HCEC 1CT (cell line): ENCODE data around the gene SLC25A29.
A peak's percentile ranks its signal among the peaks of the same experiment; 100 is the strongest.
"Not testable (repeated sequence)": the region's sequence is repeated elsewhere in the genome, so short reads cannot be mapped to it uniquely, and the experiment has no call there.

Source experiments
- DNase-seq: peaks from one replicate; pipeline ENCODE4 v3.0.0-alpha.2; 2017

SLC25A29 gene

DNA sequence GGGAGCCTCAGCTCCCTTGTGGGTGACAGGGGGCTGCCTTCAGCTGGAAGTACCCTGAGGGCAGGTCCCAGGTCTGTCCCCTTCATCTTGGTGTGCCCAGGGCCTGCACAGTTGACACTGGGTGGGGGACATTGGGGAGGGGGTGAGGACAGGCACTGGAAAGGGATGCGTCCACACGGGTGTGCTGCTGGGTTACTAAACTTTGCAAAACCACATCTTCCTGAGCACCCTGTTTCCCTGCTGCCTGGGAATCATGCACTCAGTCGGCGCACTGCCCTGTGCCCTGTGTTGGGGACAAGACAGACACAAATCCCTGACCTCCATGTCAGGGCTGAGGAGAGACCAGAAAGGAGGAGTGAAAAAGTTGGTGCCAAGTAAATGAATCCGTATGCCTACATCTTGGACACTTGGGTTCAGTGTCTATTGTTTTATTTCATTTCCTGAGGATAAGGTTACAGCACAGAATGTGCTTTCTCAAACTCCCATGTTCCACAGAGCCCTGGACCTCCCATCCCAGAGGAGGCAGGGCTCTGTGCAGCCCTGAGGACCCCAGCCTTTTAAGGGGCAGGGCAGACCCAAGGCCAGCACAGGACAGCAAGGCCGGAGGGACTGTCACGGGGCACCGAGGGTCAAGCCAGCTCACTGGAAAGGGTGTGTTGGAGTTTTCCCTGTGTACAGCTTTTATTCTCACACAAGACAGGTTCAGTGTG is 2.9 kb upstream of the SLC25A29 start:
- no peak for DNase-seq

DNA sequence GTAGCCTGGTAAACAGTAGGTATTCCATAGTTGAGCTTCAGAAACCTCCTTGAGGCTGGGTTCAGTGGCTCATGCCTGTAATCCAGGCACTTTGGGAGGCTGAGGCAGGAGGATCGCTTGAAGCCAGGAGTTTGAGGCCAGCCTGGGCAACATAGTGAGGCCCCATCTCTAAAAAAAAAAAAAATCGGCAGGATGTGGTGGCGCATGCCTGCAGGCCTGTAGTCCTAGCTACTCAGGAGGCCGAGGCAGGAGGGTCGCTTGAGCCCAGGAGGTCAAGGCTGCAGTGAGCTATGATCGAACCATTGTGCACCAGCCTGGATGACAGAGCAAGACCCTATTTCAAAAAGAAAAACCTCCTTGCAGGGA is 2.2 kb upstream of the SLC25A29 start:
- not testable (repeated sequence) for DNase-seq

DNA sequence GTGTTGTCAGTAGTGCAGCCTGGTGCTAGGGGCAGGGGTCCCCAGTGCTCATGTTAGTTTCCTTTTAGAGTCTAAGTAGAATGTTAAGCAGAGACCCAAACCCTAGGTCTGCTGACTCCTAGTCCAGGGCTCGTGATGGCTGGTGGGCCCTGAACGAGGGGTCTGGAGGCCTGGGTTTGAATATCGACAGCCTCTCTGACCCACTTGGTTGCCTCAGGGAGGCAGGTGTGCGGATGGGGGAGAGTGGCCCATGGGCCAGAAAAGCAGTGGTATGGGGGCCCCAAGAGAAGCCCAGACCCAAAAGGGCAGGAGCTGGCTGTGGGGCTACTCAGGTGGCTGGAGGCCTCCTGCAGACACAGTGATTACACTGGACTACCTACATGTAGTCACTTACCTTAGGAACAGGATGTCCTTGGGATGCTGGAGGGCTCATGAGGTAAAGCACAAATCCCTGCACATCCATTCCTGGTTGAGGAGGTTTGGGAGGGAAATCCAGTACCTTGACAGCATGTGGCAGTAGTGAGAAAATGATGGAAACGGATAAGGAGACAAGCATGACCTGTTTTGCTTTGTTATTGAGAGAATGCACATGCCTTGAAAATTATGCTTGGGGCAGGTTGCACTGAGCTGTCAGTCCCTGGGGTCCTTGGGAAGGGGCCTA is 1.7 kb upstream of the SLC25A29 start:
- DNase-seq: no peak

DNA sequence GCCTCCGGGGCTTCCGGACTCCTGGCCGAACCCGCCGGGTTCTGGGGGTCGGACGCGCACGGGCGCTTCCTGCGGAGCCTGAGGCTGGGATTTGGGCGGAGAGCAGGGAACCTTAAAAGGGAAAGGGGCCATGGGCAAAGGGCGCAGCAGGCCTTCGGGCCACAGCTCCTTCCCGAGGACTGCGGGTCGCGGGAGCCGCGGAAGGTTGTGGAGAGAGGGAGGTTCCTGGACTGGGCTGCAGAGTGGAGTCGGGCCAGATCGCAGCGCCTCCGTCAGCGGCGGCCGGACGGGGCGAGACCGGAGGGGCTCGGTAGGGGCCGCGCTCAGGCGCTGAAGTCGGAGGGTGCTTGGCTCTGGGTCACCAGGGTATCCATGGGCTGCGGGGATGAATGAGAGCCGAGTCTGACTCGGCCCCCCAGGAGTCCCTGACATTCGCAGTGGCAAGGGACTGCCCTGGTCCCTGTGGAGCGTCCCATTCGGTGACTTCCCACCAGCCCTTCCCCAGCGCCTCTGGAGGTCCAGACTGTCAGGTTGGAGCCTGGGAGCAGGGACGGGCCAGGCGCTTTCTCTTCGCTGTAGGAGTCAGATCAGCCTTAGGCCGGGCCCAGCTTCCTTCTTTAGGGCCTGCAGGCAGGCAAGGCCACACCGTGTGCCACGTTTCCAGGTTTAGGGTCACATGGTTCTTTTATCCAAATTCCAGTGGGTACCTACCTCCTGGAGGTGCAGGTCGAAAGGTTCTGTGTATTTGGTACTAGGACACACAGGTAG is 938 bp upstream of the SLC25A29 start:
- DNase-seq: no peak

DNA sequence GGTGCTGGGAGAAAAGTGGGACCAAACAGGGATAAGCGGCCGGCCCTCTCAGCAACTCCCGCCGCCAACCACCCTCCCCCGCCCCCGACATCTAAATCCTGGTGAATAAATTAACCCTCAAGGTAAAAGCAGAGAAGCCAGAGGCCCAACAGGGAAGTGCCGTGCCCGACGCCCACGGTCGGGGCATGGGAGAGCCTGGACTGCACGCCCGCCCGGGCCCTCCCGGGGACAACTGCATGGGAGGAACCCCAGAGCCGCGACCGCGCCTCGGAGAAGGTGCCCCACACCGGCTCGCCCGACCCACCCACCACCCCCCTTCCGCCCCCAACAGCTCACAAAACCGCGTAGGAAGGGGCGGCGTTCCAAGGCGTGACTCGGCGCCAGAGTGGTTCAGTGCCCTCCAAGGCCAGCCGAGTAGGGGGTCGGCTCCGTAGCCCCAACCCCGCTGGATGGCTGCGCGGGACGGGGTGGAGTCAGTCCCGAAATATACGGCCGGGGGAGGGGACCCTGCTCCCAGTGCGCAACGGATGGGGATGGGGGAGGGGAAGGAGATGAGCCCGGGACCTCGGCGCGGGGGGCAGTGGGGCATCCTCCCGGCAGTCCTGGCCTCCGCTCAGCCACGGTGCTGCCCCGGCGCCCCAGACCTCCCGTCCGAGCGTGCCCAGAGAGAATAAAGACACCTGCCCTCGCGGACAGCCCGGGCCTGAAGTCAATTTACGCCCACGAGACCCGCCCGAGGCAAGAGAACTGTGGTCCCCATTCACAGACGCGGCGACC is 732 bp downstream of the SLC25A29 start:
- no peak for DNase-seq

DNA sequence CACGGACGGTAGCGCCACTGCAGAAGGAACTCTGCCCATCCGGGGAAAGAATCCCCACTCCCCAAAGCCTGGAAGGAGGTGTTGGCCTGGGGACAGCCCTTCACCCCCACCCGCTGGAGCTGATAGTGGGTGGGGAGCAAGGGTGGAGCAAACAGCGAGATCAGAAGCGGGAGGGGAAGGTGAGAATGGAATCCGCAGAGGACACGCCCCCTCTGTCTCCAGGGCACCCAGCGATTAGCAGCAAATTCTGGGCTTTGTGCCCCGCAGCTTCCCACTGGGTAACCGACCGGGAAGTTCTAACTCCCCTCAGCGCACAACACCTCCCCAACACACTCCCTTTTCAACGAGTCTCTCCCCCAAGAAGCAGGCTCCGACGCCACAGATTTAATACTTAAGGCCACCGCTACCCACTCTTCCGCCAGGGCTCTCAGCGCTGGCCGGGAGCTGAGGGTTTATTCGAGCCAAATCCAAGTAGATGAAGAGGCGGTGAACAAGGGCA is 1.4 kb downstream of the SLC25A29 start:
- peak; percentile 13 for DNase-seq

DNA sequence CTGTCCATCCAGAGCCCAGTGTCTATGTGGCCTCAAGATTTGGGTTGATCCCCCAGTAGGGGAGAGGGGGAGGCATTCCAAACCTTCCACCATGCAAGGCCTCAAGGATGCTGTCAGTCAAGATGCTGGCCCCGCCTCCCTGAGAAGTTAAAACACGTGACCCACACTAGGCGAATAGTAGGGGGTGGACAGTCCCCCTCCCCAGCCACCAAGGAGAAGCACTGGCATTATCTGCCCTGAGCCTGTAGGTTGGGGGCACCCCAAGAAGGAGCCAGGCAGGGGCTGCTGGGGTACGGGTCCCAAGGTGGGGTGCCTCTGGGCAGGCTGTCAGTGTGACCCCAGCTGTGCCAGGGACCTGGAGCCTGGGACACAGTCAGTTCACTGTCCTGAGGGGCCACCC is 2.3 kb downstream of the SLC25A29 start:
- DNase-seq: no peak

DNA sequence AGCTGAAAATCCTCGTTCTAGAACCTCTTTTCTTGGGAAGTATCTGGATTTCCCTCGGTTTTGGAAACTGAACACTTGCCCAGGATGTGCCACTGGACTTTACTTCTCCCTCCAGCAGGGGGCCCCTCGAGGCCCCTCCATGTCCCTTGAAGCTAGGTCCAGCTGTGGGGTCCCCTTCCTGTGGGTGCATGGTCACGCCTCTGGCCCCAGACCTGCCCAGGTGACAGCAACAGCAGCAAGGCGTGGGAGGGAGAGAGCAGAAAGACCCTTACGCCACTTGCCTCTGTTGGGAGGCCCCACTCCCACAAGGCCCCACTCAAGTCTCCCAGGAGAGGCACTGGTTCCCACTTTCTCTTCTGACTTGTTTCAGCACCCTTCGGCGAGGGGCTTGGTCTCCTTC is 3.1 kb downstream of the SLC25A29 start:
- no peak for DNase-seq

DNA sequence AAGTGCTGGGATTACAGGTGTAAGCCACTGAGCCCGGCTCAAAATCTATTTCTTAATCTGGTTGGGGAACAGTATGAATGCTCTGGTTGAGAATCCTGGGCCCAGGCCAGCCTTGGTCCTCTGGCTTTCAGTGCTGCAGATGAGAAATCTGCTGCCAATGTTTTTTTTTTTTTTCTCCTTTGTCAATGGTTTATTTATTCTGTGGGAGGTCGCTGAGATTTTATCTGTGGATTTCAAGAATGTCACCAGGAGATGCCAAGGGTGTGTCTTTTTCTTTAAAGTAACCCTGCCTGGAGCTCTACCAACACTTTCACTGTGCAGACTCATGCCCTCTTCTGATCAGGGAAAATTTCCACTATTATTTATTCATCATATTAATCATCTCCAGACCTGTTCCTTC is 3.6 kb downstream of the SLC25A29 start:
- no peak for DNase-seq

DNA sequence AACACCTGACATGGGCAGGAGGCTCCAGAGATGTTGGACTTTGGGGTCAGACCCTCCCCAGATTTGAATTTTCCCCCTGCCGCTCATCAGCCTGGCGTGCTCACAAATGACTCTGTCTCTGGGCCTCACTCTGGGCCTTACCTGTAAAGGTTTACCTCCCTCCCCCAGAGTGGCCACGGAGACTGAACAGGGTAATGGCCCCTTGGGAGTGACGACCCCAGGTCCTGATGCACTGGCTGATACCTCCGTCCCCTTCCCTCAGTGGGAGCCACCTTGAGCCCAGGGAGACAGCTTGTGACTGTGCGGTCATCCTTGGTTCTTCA is 7.0 kb downstream of the SLC25A29 start:
- no peak for DNase-seq

DNA sequence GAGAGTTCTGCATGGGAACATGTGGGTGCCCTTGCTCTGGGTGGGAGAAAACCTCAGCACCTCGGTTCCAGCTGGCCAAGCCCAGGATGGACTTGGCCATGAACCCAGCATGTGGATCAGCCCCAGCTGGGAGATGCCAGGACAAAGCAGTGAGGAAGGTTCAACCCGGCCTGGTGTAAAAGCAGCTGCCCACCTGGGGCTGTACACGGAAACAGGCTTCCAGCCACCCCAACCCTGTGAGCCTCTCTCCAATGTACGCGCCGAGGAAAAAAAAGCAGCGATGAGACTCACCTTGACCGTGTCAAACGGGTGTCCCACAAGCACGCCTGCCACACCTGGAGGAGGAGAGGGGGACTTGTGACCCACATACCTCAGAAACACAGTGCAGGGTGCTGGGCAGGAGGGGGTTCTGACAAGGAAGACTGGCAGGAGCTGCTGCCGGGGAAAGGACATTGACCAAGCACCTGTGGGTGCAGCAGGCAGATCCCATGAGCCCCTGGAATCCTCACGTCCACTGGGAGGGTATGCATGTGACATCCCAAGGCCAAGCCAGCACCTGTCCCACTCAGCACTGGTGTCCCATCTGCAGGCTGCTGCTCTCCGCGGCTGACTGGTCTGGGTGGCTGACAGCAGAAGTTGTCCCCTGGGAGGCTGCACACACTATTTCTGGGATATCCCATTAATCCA is 7.5 kb downstream of the SLC25A29 start:
- no peak for DNase-seq

DNA sequence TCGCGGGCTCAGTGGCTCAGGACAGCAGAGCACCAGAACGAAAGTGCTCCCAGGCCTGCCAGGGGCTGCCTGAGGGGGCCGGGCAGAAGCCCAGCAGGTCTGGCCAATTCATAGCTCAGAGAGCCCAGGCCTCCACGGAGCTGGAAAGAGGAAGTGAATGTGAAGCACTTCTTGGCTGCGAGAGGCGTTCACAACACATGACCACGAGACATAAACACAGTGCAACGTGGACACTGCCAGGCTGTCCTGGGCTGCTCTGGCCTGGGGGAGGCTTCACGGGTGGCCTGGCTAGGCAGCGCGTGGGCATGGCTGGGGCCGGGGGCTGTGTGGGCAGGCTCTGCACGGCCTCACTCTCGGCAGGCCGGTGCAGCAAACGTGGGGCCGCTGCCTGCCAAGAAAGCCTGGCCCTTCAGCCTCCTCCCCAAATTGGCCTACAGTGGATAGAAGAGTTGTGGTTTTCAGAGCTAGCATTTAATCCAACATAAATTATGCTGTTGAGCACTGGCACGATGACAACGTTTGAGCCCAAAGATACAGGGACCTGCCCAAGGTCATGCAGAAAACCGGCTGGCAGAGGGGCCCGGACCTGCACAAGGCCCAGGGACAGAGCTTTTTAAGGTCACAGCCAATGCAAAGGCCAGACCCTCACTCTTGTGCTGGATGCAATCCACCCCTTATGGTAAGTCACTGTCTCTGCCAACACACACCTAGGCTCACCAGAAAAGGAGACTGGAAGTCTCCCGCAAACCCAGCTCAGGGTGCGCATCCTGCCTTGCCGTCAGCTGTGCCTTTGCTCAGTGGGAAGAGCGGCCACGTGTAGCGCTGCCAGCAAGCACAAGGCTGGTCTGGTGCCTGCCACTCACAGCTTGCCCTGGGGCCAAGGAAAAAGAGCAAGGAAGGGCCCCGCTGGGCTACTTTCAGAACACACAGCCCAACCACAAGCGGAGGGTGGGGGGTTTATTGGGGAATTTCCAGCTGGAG is 8.6 kb downstream of the SLC25A29 start:
- peak; percentile 45 for DNase-seq

DNA sequence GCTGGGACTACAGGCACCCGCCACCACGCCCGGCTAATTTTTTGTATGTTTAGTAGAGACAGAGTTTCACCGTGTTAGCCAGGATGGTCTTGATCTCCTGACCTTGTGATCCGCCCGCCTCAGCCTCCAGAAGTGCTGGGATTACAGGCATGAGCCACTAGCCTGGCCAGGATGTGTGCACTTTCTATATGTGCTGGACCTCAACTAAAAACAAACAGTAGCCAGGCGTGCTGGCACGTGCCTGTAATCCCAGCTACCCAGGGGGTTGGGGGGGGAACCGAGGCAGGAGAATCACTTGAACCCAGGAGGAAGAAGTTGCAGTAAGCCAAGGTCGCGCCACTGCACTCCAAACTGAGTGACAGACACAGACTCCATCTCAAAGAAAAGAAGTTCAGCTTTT is 9.5 kb downstream of the SLC25A29 start:
- DNase-seq: not testable (repeated sequence)

DNA sequence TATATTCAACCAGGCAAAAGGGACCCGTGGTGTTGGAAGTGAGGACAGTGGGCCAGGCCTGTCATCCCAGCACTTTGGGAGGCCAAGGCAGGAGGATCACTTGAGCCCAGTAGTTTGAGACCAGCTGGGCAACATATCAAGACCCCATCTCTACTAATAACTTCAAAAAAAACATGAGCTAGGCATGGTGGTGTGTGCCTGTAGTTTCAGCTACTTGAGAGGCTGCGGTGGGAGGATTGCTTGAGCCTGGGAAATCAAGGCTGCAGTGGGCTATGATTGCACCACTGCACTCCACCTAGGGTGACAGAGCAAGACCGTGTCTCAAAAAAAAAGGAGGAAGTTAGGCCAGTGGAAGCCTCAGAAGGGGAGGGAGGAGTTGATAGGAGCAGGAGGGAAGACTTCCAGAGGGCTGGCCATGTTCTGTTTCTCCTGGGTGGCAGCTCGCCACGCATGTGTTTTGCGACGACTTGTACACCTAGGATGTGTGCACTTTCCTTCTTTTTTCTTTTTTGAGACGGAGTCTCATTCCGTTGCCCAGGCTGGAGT is 10.1 kb downstream of the SLC25A29 start:
- DNase-seq: no peak

DNA sequence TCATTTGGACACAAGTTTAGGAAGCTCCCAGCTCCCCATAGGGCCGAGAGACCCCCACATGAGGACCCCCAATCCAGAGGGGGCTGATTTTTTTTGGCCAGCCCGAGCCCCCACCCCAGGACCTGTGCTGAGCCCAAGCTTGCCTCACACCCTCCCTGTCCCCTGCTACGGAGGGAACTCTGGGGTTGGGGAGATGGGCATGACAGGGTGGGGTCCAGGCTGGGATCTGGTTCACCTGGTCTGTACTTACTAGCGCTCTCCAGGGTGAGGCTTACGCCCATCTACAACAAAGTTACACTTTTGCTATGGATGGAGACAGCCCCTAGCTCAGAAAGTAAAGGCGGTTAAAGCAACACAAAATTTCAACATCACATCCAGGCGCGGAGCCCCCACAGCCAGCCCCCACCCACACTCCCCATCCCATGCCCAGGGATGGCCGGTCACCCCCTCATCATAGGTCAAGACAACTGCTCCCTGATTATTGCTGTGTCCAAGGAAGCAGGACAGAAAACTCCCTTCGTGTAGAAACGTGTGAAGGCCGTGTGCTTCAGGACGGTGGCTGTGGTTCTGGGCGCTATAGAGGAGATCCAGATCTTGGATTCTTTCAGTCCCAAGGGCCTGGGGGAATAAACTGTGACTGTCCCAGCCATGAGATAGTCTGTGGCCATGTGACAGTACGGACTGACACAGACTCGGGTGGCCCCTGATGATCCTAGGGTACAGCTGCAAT is 10.7 kb downstream of the SLC25A29 start:
- no peak for DNase-seq

DNA sequence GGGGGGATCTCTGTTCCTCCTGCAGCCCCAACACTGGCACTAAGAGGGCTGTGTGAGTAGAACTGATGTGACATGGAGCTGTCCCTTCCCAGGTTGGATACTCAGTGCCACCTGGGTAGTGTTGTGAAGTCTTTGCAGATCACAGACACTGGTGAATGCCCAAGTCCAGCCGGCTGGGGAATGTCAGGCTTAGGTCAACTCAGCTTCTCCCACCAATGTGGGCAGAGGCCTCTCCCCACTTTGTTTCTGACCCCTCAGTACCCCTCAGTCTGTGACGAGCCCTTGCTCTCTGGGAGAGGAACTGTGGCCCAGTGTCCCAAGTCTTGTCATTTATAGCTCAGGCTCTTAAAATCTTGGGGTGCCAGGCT is 11.3 kb downstream of the SLC25A29 start:
- no peak for DNase-seq

DNA sequence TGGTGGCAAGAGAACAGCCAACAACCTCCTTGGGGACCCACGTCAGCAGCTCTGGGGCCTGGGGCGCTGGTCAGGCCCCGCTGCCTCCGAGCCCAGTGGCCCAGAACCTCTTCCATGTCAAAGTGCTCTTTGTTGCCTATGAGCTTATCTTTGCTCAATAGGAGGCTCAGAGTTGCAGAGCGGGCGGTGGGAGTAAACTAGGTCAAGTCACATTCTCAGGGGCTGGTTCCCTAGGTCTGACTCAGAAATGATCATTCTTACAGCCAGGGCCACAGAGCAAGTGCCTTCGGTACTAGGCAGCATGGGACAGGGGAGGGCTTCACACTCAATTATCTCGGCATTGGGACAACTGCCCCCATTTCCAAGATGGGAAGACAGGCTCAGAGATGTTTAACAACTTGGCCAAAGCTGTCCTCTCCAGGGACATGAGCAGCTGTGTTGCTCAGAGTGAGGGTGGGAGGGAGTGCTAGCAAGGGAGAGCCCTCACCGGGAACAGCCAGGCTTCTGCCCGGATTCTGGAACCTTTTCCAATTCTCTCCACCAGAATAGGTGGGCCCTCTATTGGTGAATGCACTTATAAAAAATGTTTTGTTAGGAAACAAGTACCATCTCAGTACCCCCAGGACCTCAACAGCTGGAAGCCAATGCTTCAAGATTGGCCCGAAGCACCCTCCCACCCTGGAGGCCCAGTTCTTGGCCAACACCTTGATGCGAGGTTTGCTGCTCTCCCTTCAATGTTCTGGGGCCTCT is 11.9 kb downstream of the SLC25A29 start:
- no peak for DNase-seq

DNA sequence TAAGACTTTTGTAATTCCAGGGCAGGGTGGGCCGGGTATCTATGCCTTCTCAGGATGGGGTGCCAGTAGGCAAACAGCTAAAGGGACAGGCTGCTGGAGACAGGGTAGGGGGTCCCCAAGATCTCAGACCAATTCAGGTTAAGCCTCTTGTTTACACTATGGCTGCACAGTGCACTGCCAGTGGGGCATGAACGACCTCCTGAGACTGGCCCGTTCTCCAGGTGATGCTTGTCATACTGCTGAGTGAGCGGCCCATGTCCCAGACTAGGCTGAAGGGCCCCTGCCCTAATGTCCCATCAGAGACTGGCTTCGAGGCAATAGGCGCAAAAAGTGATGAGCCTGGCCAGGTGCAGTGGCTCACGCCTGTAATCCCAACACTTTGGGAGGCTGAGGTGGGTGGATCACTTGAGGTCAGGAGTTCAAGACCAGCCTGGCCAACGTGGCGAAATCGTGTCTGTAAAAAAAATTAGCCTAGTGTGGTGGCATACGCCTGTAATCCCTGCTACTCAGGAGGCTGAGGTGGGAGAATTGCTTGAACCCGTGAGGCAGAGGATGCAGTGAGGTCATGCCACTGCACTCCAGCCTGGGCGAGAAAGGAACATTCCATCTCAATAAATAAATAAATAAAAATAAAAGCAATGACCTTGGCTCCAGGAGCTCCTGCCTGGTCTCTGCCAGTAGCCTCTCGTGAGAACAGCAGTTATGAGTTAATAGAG is 12.6 kb downstream of the SLC25A29 start:
- no peak for DNase-seq
